Glutamatergic neuron (in vitro differentiated cells): ENCODE measurements around the gene RUNDC3A. TPM values are rescaled to one million over a fixed set of nuclear protein-coding genes. Genes with fewer than 3 reads are reported as not detected.

Experiments
- DNase-seq: peaks from one replicate; pipeline ENCODE4 v3.0.0; 2022
- H3K27ac Mint-ChIP-seq: one replicate; pipeline ENCODE4 v1.8.0; 2020; ENCODE audit warnings: mild to moderate bottlenecking, mixed read lengths, inconsistent platforms; ENCODE audit not compliant: unreplicated experiment
- H3K27me3 Mint-ChIP-seq: one replicate; pipeline ENCODE4 v1.8.0; 2020; ENCODE audit warnings: mild to moderate bottlenecking, moderate library complexity, mixed read lengths, inconsistent platforms; ENCODE audit not compliant: unreplicated experiment
- H3K36me3 Mint-ChIP-seq: one replicate; pipeline ENCODE4 v1.8.0; 2020; ENCODE audit warnings: mild to moderate bottlenecking, mixed read lengths, inconsistent platforms; ENCODE audit not compliant: unreplicated experiment
- H3K4me1 Mint-ChIP-seq: one replicate; pipeline ENCODE4 v1.8.0; 2020; ENCODE audit warnings: mild to moderate bottlenecking, low read depth, mixed read lengths, inconsistent platforms; ENCODE audit not compliant: unreplicated experiment
- H3K4me3 Mint-ChIP-seq: one replicate; pipeline ENCODE4 v1.8.0; 2020; ENCODE audit warnings: mild to moderate bottlenecking, mixed read lengths, inconsistent platforms; ENCODE audit not compliant: unreplicated experiment
- H3K9me3 Mint-ChIP-seq: one replicate; pipeline ENCODE4 v1.8.0; 2020; ENCODE audit warnings: mild to moderate bottlenecking, moderate library complexity, mixed read lengths, inconsistent platforms; ENCODE audit not compliant: unreplicated experiment
- CTCF ChIP-seq: fragments of 200-600 bp; sonication (generic); IDR thresholded peaks from one replicate; pipeline ENCODE4 v1.5.0; 2021; ENCODE audit not compliant: partially characterized antibody, unreplicated experiment
- total RNA-seq: library from RNA; stranded (reverse); fragmentation: NEBNext Ultra II Directional; extraction: Animal tissue kit (Norgen Biotek cat#: 25700); gene quantifications from one replicate; pipeline ENCODE4 v1.2.1, GENCODE V29; 2021; ENCODE audit not compliant: unreplicated experiment

The RUNDC3A gene
- total RNA-seq, 1 donor from 2014 or later: 282 TPM

DNA sequence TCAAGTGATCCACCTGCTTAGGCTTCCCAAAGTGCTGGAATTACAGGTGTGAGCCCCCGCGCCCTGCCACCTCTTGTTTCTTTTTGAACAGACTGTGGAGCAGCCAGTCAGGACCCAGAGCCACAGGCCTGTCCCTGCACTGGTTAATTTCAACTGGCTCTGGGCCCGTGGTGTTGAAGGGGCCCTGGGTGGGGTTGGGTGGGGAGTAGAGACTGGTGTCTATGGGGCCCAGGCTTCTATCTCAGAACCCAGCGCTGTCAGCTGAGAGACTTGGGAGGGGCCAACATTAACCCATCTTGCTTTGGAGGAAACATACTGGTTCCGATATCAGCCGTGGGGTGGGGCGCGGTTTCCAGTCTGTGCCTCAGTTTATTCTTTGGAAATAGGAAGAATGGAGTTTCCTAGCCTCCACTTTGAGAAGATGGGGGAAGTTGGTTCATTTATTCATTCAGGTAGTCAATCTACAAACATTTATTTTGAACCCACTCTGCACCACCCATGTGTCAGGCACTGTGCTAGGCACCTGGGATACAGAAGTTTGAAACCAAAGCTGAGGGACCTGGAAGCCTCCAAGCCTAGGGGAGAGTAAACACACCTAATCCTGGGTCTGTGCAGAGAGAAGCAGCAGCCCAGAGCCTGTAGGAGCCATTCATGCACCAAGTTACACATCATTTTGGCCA lies 24.9 kb upstream of the RUNDC3A start:
- no peak overlapping the region for H3K27ac Mint-ChIP-seq
- no peaks in the 10 kb centered on the region for H3K36me3 Mint-ChIP-seq
- no peak overlapping the region for H3K4me3 Mint-ChIP-seq
- TF ChIP-seq CTCF: no peak
- no peak for DNase-seq
- peaks cover 7% of the 10 kb centered on the region for H3K27me3 Mint-ChIP-seq
- no peaks in the 10 kb centered on the region for H3K4me1 Mint-ChIP-seq
- H3K9me3 Mint-ChIP-seq: peaks cover 4% of the 10 kb centered on the region

GRCh38 chr17:44284024-44284400 lies 24.4 kb upstream of the RUNDC3A start:
- Mint-ChIP-seq H3K9me3 (peaks cover 4% of the 10 kb centered on the region), H3K27ac (no peak overlapping the region), H3K4me1 (no peaks in the 10 kb centered on the region), H3K36me3 (no peaks in the 10 kb centered on the region), H3K27me3 (peaks cover 7% of the 10 kb centered on the region), H3K4me3 (no peak overlapping the region)
- DNase-seq: no peak
- no peak for TF ChIP-seq CTCF

GRCh38 chr17:44287651-44288050 lies 20.8 kb upstream of the RUNDC3A start:
- peaks cover 4% of the 10 kb centered on the region for H3K9me3 Mint-ChIP-seq
- H3K4me3 Mint-ChIP-seq: no peak overlapping the region
- no peaks in the 10 kb centered on the region for H3K36me3 Mint-ChIP-seq
- H3K4me1 Mint-ChIP-seq: no peaks in the 10 kb centered on the region
- DNase-seq: no peak
- no peak for TF ChIP-seq CTCF
- peaks cover 9% of the 10 kb centered on the region for H3K27me3 Mint-ChIP-seq
- H3K27ac Mint-ChIP-seq: no peak overlapping the region

- H3K9me3 Mint-ChIP-seq: no peaks in the 10 kb centered on the region
- H3K4me1 Mint-ChIP-seq: no peaks in the 10 kb centered on the region
- H3K27me3 Mint-ChIP-seq: peaks cover 6% of the 10 kb centered on the region
- H3K36me3 Mint-ChIP-seq: peaks cover 4% of the 10 kb centered on the region
- no peak overlapping the region for H3K4me3 Mint-ChIP-seq
- H3K27ac Mint-ChIP-seq: no peak overlapping the region
- TF ChIP-seq CTCF: no peak
- DNase-seq: no peak
These were observed 14.7 kb upstream of the RUNDC3A start for GRCh38 chr17:44293509-44294226.

- Mint-ChIP-seq H3K27ac (no peak overlapping the region), H3K27me3 (peaks cover 4% of the 10 kb centered on the region), H3K9me3 (no peaks in the 10 kb centered on the region), H3K36me3 (peaks cover 4% of the 10 kb centered on the region), H3K4me3 (no peak overlapping the region), H3K4me1 (no peaks in the 10 kb centered on the region)
- DNase-seq: no peak
- TF ChIP-seq CTCF: no peak
These were observed 10.4 kb upstream of the RUNDC3A start for GRCh38 chr17:44297975-44298374.
